Keratinocyte (primary cell): ENCODE data around the gene ZNF423. TPM values are rescaled to one million over a fixed set of nuclear protein-coding genes. Genes with fewer than 3 reads are reported as not detected.

Experiments used
- DNase-seq: peaks from one replicate; pipeline ENCODE4 v3.0.0-alpha.2; 2011; ENCODE audit warnings: low read depth, missing footprints, low spot score
- FAIRE-seq: peaks from 2 replicates; lab custom pipeline; 2011; peaks lifted over from hg19 to GRCh38; lab: Jason Lieb, UNC
- H2AFZ ChIP-seq: 2 replicates; pipeline ENCODE4 v1.6.0; 2012; ENCODE audit warnings: low read length, control low read depth, inconsistent platforms; ENCODE audit not compliant: control insufficient read depth
- H3K27ac ChIP-seq: 2 replicates; pipeline ENCODE4 v1.5.1; 2011; ENCODE audit warnings: low read length; ENCODE audit not compliant: control insufficient read depth, insufficient read depth
- H3K27me3 ChIP-seq: 3 replicates; pipeline ENCODE4 v1.6.0; 2011; ENCODE audit warnings: low read length; ENCODE audit not compliant: control insufficient read depth, insufficient read depth; ENCODE audit errors: extremely low read depth
- H3K36me3 ChIP-seq, 2 experiments: 2 replicates in 1 of 2; 3 replicates in 1 of 2; pipeline ENCODE4 v1.5.1; 2011; ENCODE audit warnings: low read length in 2 of 2, mild to moderate bottlenecking in 1 of 2; ENCODE audit not compliant: control insufficient read depth in 2 of 2, insufficient read depth in 2 of 2; ENCODE audit errors: extremely low read depth in 1 of 2
- H3K4me1 ChIP-seq: 3 replicates; pipeline ENCODE4 v1.5.1; 2011; ENCODE audit warnings: low read length; ENCODE audit not compliant: control insufficient read depth, insufficient read depth; ENCODE audit errors: extremely low read depth
- H3K4me2 ChIP-seq: 3 replicates; pipeline ENCODE4 v1.6.0; 2011; ENCODE audit warnings: low read depth, low read length; ENCODE audit not compliant: control insufficient read depth, insufficient read depth; ENCODE audit errors: extremely low read depth
- H3K4me3 ChIP-seq, 3 experiments: fragments of 200-600 bp in 1 of 3; sonication (generic) in 1 of 3; 2 replicates in 2 of 3; 3 replicates in 1 of 3; pipeline ENCODE4 v1.5.1; 2011 to 2016; ENCODE audit warnings: low read length in 3 of 3, mild to moderate bottlenecking in 3 of 3, control low read depth in 2 of 3, inconsistent platforms in 1 of 3, low read depth in 1 of 3, mixed read lengths in 1 of 3, mixed run types in 1 of 3, moderate library complexity in 1 of 3; ENCODE audit not compliant: control insufficient read depth in 2 of 3, insufficient read depth in 2 of 3; ENCODE audit errors: extremely low read depth in 1 of 3
- H3K79me2 ChIP-seq: 2 replicates; pipeline ENCODE4 v1.6.0; 2012; ENCODE audit warnings: low read length; ENCODE audit not compliant: control insufficient read depth, insufficient read depth
- H3K9ac ChIP-seq: 3 replicates; pipeline ENCODE4 v1.6.0; 2011; ENCODE audit warnings: low read length; ENCODE audit not compliant: control insufficient read depth, insufficient read depth; ENCODE audit errors: extremely low read depth
- H3K9me1 ChIP-seq: 3 replicates; pipeline ENCODE4 v1.6.0; 2011; ENCODE audit warnings: low read length; ENCODE audit not compliant: control insufficient read depth, insufficient read depth; ENCODE audit errors: extremely low read depth
- H3K9me3 ChIP-seq: 2 replicates; pipeline ENCODE4 v1.5.1; 2012; ENCODE audit warnings: low read depth, low read length; ENCODE audit not compliant: control insufficient read depth
- H4K20me1 ChIP-seq: 3 replicates; pipeline ENCODE4 v1.6.0; 2011; ENCODE audit warnings: low read length; ENCODE audit not compliant: control insufficient read depth, insufficient read depth; ENCODE audit errors: extremely low read depth
- CTCF ChIP-seq, 3 experiments: IDR thresholded peaks in 1 of 3; conservative IDR thresholded peaks in 1 of 3; optimal IDR thresholded peaks in 1 of 3; 2 replicates in 2 of 3; 3 replicates in 1 of 3; pipeline versions ENCODE3 to v1.5.1; 2011; ENCODE audit warnings: low read length in 3 of 3, mild to moderate bottlenecking in 3 of 3, moderate library complexity in 2 of 3, control low read depth in 1 of 3, inconsistent platforms in 1 of 3; ENCODE audit not compliant: insufficient read depth in 2 of 3; ENCODE audit errors: extremely low read depth in 1 of 3
- EZH2 ChIP-seq: IDR thresholded peaks from one replicate; pipeline ENCODE4 v1.6.1; 2012; ENCODE audit warnings: inconsistent platforms, mild to moderate bottlenecking, low read length, moderate library complexity
- dilution Hi-C: fragments of 300-500 bp; cut with MboI; formaldehyde crosslinking; loops from one replicate; pipeline ENCODE4 v1.7.0; 2020; ENCODE audit warnings: low sequenced_read_pairs; ENCODE audit not compliant: extremely low pct_ligation_motif_present
- polyA plus RNA-seq, 5 experiments: library from polyadenylated mRNA; depleted of rRNA in 3 of 5; stranded (reverse) in 3 of 5; stranded (forward) in 1 of 5; unstranded in 1 of 5; fragments of >200 nt; gene quantifications; 1 replicate in 1 of 5; 2 replicates in 3 of 5; 3 replicates in 1 of 5; pipeline versions ENCODE4 v1.2.1 to v1.2.3, GENCODE V29; 2011 to 2012; ENCODE audit warnings: missing spikeins in 2 of 5, low read depth in 1 of 5, low replicate concordance in 1 of 5

Gene ZNF423
- polyA plus RNA-seq, 1 donor (not counting 4 experiments of a cell fraction or from before 2014, with no cell fraction given): 0.05 TPM

DNA sequence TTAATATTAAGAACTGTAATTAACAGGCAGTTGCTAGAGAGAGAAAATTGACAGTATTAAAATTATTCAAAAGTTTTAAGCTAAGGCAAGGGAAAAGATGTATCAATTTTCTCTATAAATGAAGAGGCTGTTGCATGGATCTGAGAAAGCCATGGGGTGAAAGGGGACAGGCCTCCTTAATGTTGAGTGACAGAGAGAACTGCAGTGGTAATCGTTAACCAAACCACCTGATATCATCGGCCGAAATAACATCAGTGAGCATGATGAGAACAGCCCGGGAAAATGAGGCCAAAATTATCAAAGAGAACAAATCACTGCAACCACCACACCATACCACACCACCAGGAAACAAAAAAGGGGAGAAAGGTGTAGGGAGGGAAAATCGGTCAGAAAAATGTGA, 3.6 kb downstream of the ZNF423 start:
- Histone ChIP-seq H3K27ac (no peak overlapping the region), H3K4me1 (no peaks in the 10 kb centered on the region), H3K9me1 (no peaks in the 10 kb centered on the region), H4K20me1 (no peaks in the 10 kb centered on the region), H3K4me2 (no peak overlapping the region), H3K9ac (no peak overlapping the region), H3K36me3 (no peaks in the 10 kb centered on the region), H3K9me3 (no peaks in the 10 kb centered on the region), H3K27me3 (peaks cover 29% of the 10 kb centered on the region), H2AFZ (no peak overlapping the region), H3K4me3 (no peak overlapping the region), H3K79me2 (no peaks in the 10 kb centered on the region)
- DNase-seq (no peak), FAIRE-seq (no peak)
- TF ChIP-seq EZH2 (no peak), CTCF (optimal IDR thresholded peaks at IDR 0.05 in 1 of 3, IDR thresholded peaks at IDR 0.05 in 1 of 3, conservative IDR thresholded peaks at IDR 0.05 in 1 of 3; ENCODE audit: extremely low read depth in 1 of 3, insufficient read depth in 2 of 3, low read length in 3 of 3) (no peak)
- dilution Hi-C loops: no loop called here

DNA sequence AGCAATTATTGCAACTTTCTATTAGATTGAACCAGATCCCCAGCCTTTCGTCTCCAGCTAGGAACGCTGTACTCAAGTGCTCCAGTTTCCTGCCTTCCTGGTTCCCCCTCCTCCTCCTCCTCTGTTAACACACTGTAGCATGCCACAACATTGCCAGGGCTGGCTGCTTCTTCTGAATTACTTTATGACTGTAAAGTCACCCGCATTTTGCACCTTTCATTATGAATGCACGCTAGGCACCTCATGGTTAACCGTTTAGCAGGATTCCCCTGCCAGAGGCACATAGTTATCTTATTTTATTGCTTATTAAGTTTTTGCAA, 4.5 kb downstream of the ZNF423 start:
- dilution Hi-C loops: no loop called here
- peaks cover 28% of the 10 kb centered on the region for H3K27me3 ChIP-seq
- no peak for FAIRE-seq

More for the DNA sequence above, 4.5 kb downstream of the ZNF423 start:
- Histone ChIP-seq H3K79me2 (no peaks in the 10 kb centered on the region), H3K9me3 (no peaks in the 10 kb centered on the region), H4K20me1 (no peaks in the 10 kb centered on the region), H3K9ac (no peak overlapping the region), H3K4me1 (no peaks in the 10 kb centered on the region), H3K36me3 (no peaks in the 10 kb centered on the region), H3K27ac (no peak overlapping the region), H3K4me3 (no peak overlapping the region), H3K4me2 (no peak overlapping the region), H2AFZ (no peak overlapping the region), H3K9me1 (no peaks in the 10 kb centered on the region)
- TF ChIP-seq EZH2 (no peak), CTCF (optimal IDR thresholded peaks at IDR 0.05 in 1 of 3, IDR thresholded peaks at IDR 0.05 in 1 of 3, conservative IDR thresholded peaks at IDR 0.05 in 1 of 3; ENCODE audit: extremely low read depth in 1 of 3, insufficient read depth in 2 of 3, low read length in 3 of 3) (no peak)
- no peak for DNase-seq
